Liver (tissue), 9 donors: ENCODE results near the gene UGT1A8. TPM values are rescaled to one million over a fixed set of nuclear protein-coding genes. Genes with fewer than 3 reads are reported as not detected.

Source experiments
- DNase-seq: peaks from one replicate; pipeline ENCODE4 v3.0.0-alpha.2; 2017; ENCODE audit warnings: low spot score
- H3K27ac ChIP-seq, 2 donors: one replicate each; pipeline ENCODE4 v1.7.0; 2013; ENCODE audit warnings: inconsistent platforms in 2 of 2, low read length in 2 of 2, control low read depth in 1 of 2, low read depth in 1 of 2, mild to moderate bottlenecking in 1 of 2
- H3K27me3 ChIP-seq, 4 donors: one replicate each; pipeline versions ENCODE4 v1.6.1 to v1.7.0; 2013; ENCODE audit warnings: low read length in 3 of 4, inconsistent platforms in 1 of 4, mild to moderate bottlenecking in 1 of 4, moderate library complexity in 1 of 4; ENCODE audit not compliant: control insufficient read depth in 4 of 4, insufficient read depth in 4 of 4
- H3K36me3 ChIP-seq, 4 donors: one replicate each; pipeline versions ENCODE4 v1.6.1 to v1.7.0; 2013; ENCODE audit warnings: low read length in 3 of 4, mild to moderate bottlenecking in 3 of 4, low read depth in 1 of 4, moderate library complexity in 1 of 4; ENCODE audit not compliant: control insufficient read depth in 4 of 4, insufficient read depth in 3 of 4
- H3K4me1 ChIP-seq, 4 donors: one replicate each; pipeline versions ENCODE4 v1.6.1 to v1.7.0; 2013; ENCODE audit warnings: low read length in 3 of 4, mild to moderate bottlenecking in 3 of 4, moderate library complexity in 1 of 4; ENCODE audit not compliant: control insufficient read depth in 4 of 4, insufficient read depth in 4 of 4
- H3K4me3 ChIP-seq, 3 donors: one replicate each; pipeline versions ENCODE4 v1.6.1 to v1.7.0; 2013; ENCODE audit warnings: low read length in 3 of 3, control low read depth in 1 of 3, low read depth in 1 of 3, mild to moderate bottlenecking in 1 of 3
- H3K9ac ChIP-seq, 2 donors: one replicate each; pipeline ENCODE4 v1.7.0; 2013; ENCODE audit warnings: low read length in 2 of 2, mild to moderate bottlenecking in 2 of 2, moderate library complexity in 2 of 2, control low read depth in 1 of 2, low read depth in 1 of 2
- H3K9me3 ChIP-seq, 4 donors: one replicate each; pipeline versions ENCODE4 v1.6.1 to v1.7.0; 2013; ENCODE audit warnings: low read length in 3 of 4; ENCODE audit not compliant: control insufficient read depth in 4 of 4
- ATF3 ChIP-seq: IDR thresholded peaks from 2 replicates; pipeline ENCODE4 v1.6.1; 2016; ENCODE audit warnings: antibody characterized with exemption
- EGR1 ChIP-seq, 2 donors: IDR thresholded peaks; 2 replicates each; pipeline ENCODE4 v1.6.1; 2016 to 2018; ENCODE audit warnings: antibody characterized with exemption in 2 of 2, low read depth in 2 of 2
- FOXA1 ChIP-seq: IDR thresholded peaks from 2 replicates; pipeline ENCODE4 v1.6.1; 2016; ENCODE audit warnings: antibody characterized with exemption
- FOXA2 ChIP-seq: IDR thresholded peaks from 2 replicates; pipeline ENCODE4 v1.6.1; 2016; ENCODE audit warnings: antibody characterized with exemption
- GABPA ChIP-seq, 2 donors: IDR thresholded peaks in 1 of 2; conservative IDR thresholded peaks in 1 of 2; 2 replicates each; pipeline ENCODE4 v1.6.1; 2016; ENCODE audit warnings: antibody characterized with exemption in 2 of 2, mild to moderate bottlenecking in 1 of 2, moderate library complexity in 1 of 2
- HNF4A ChIP-seq, 2 donors: conservative IDR thresholded peaks; 2 replicates each; pipeline ENCODE4 v1.6.1; 2016; ENCODE audit warnings: antibody characterized with exemption in 2 of 2, mild to moderate bottlenecking in 2 of 2
- HNF4G ChIP-seq: IDR thresholded peaks from 2 replicates; pipeline ENCODE4 v1.6.1; 2016; ENCODE audit warnings: antibody characterized with exemption
- JUND ChIP-seq, 2 donors: IDR thresholded peaks; 2 replicates each; pipeline ENCODE4 v1.6.1; 2016; ENCODE audit warnings: antibody characterized with exemption in 2 of 2
- MAX ChIP-seq: IDR thresholded peaks from 2 replicates; pipeline ENCODE4 v1.6.1; 2016; ENCODE audit warnings: antibody characterized with exemption
- NR2F2 ChIP-seq: IDR thresholded peaks from 2 replicates; pipeline ENCODE4 v1.6.1; 2016; ENCODE audit warnings: antibody characterized with exemption
- RAD21 ChIP-seq, 2 donors: IDR thresholded peaks; 2 replicates each; pipeline ENCODE4 v1.6.1; 2016; ENCODE audit warnings: antibody characterized with exemption in 2 of 2, mild to moderate bottlenecking in 2 of 2
- REST ChIP-seq: IDR thresholded peaks from 2 replicates; pipeline ENCODE4 v1.6.1; 2016; ENCODE audit warnings: antibody characterized with exemption, mild to moderate bottlenecking
- RXRA ChIP-seq, 2 donors: IDR thresholded peaks; 2 replicates each; pipeline ENCODE4 v1.6.1; 2017 to 2018; ENCODE audit warnings: antibody characterized with exemption in 2 of 2, mild to moderate bottlenecking in 1 of 2
- SP1 ChIP-seq: IDR thresholded peaks from 2 replicates; pipeline ENCODE4 v1.6.1; 2018; ENCODE audit warnings: antibody characterized with exemption, mild to moderate bottlenecking
- ZBTB33 ChIP-seq: IDR thresholded peaks from 2 replicates; pipeline ENCODE4 v1.6.1; 2016; ENCODE audit warnings: antibody characterized with exemption
- WGBS: extraction: QIAGEN DNeasy Blood & Tissue Kit; methylation state at CpG from one replicate; pipeline ENCODE4 v1.1.7; 2013; 5-methylcytosine and 5-hydroxymethylcytosine counted together
- polyA plus RNA-seq, 2 donors: library from polyadenylated mRNA; stranded (reverse) in 1 of 2; unstranded in 1 of 2; fragments of 200-250 nt in 1 of 2; fragments of >200 nt in 1 of 2; fragmentation: Nextera tagmentation in 1 of 2; extraction: Ambion mirVana in 1 of 2; gene quantifications; one replicate each; pipeline versions ENCODE4 v1.2.1 to v1.2.3, GENCODE V29; 2013 to 2015
- total RNA-seq, 2 donors: library from RNA; depleted of rRNA; stranded (reverse); fragments of >200 nt; gene quantifications; one replicate each; pipeline ENCODE4 v1.2.3, GENCODE V29; 2014
- donor health status: healthy.
- donor health status: healthy.
- donor health status: healthy.
- donor health status: healthy.
- donor health status: healthy.

The UGT1A8 gene
- total and polyA plus RNA-seq, 4 donors = 0.17 to 0.51 (median 0.48) TPM; not detected in 1

GRCh38 chr2:233689031-233689430 lies 71.6 kb downstream of the UGT1A8 start:
- Histone ChIP-seq H3K36me3 (no peaks in the 10 kb centered on the region), H3K9me3 (no peaks in the 10 kb centered on the region), H3K27me3 (no peaks in the 10 kb centered on the region), H3K4me3 (no peak overlapping the region), H3K4me1 (peaks cover 0 to 25% (median 17%) of the 10 kb centered on the region in 4 donors), H3K9ac (no peak overlapping the region), H3K27ac (no peak overlapping the region)
- TF ChIP-seq ATF3 = no peak
- DNase-seq = no peak

- TF ChIP-seq ZBTB33 (no peak), HNF4G (no peak), RXRA (IDR thresholded peaks at IDR 0.05) (no peak), MAX (no peak), RAD21 (IDR thresholded peaks at IDR 0.05) (no peak), NR2F2 (no peak), JUND (IDR thresholded peaks at IDR 0.05) (no peak), REST (no peak), EGR1 (IDR thresholded peaks at IDR 0.05; ENCODE audit: low read depth in 2 of 2) (no peak), GABPA (IDR thresholded peaks at IDR 0.05 in 1 of 2, conservative IDR thresholded peaks at IDR 0.05 in 1 of 2) (no peak), SP1 (no peak), FOXA2 (no peak), ATF3 (no peak), HNF4A (conservative IDR thresholded peaks at IDR 0.05) (no peak), FOXA1 (no peak)
- Histone ChIP-seq H3K9ac (no peak overlapping the region), H3K9me3 (no peaks in the 10 kb centered on the region), H3K4me3 (no peak overlapping the region), H3K36me3 (no peaks in the 10 kb centered on the region), H3K27ac (no peak overlapping the region), H3K27me3 (no peaks in the 10 kb centered on the region), H3K4me1 (peaks cover 0 to 29% (median 21%) of the 10 kb centered on the region in 4 donors)
- 21% methylated on average over 3 of the region's 3 CpGs for WGBS
- DNase-seq = no peak
These were observed 72.1 kb downstream of the UGT1A8 start for GRCh38 chr2:233689501-233689900.
